HL-60/S4 (cell line): Measurements from ENCODE around the gene ADAMTSL1.

ENCODE experiments used
- in situ Hi-C: fragments of 300-500 bp; cut with MboI; formaldehyde crosslinking; loops from 2 replicates; pipeline ENCODE4 v1.14.3; 2022; ENCODE audit warnings: low sequenced_read_pairs

Gene ADAMTSL1

GRCh38 chr9:18638371-18639249, 164.7 kb downstream of the ADAMTSL1 start:
- in situ Hi-C loops: no loop called here

- in situ Hi-C loops: no loop called here
These were observed 166.0 kb downstream of the ADAMTSL1 start for GRCh38 chr9:18639911-18640310.

GRCh38 chr9:18658804-18659705, 185.1 kb downstream of the ADAMTSL1 start:
- in situ Hi-C loops: no loop called here

GRCh38 chr9:18660001-18660400, 186.0 kb downstream of the ADAMTSL1 start:
- in situ Hi-C loops: no loop called here

- in situ Hi-C loops: no loop called here
These were observed 188.4 kb downstream of the ADAMTSL1 start for GRCh38 chr9:18662320-18662719.

GRCh38 chr9:18665947-18666346, 192.0 kb downstream of the ADAMTSL1 start:
- in situ Hi-C loops: no loop called here

- in situ Hi-C loops: no loop called here
These were observed 192.4 kb downstream of the ADAMTSL1 start for GRCh38 chr9:18666348-18666747.

GRCh38 chr9:18666986-18667772, 193.2 kb downstream of the ADAMTSL1 start:
- in situ Hi-C loops: no loop called here

GRCh38 chr9:18668944-18669343, 195.0 kb downstream of the ADAMTSL1 start:
- in situ Hi-C loops: no loop called here

- in situ Hi-C loops: no loop called here
These were observed 198.8 kb downstream of the ADAMTSL1 start for GRCh38 chr9:18672706-18673105.

- in situ Hi-C loops: no loop called here
These were observed 199.2 kb downstream of the ADAMTSL1 start for GRCh38 chr9:18673179-18673578.

- in situ Hi-C loops: no loop called here
These were observed 201.4 kb downstream of the ADAMTSL1 start for GRCh38 chr9:18675332-18675731.

- in situ Hi-C loops: no loop called here
These were observed 202.0 kb downstream of the ADAMTSL1 start for GRCh38 chr9:18675973-18676372.

GRCh38 chr9:18676525-18676924, 202.6 kb downstream of the ADAMTSL1 start:
- in situ Hi-C loops: no loop called here

GRCh38 chr9:18678821-18679590, 205.1 kb downstream of the ADAMTSL1 start:
- in situ Hi-C loops: no loop called here

GRCh38 chr9:18682907-18683306, 209.0 kb downstream of the ADAMTSL1 start:
- in situ Hi-C loops: no loop called here

GRCh38 chr9:18683312-18683711, 209.4 kb downstream of the ADAMTSL1 start:
- in situ Hi-C loops: no loop called here

GRCh38 chr9:18683851-18684250, 209.9 kb downstream of the ADAMTSL1 start:
- in situ Hi-C loops: no loop called here

- in situ Hi-C loops: no loop called here
These were observed 210.8 kb downstream of the ADAMTSL1 start for GRCh38 chr9:18684593-18685317.
